AG04449 (cell line): ENCODE results near the gene GGCT.
"Not testable (repeated sequence)": the region's sequence is repeated elsewhere in the genome, so short reads cannot be mapped to it uniquely, and the experiment has no call there.

Experiments used
- CTCF ChIA-PET: fragments of 350-600 bp; formaldehyde crosslinking; extraction: SDS; loops from one replicate; lab custom pipeline; 2021; ENCODE audit warnings: antibody characterized with exemption; lab: Yijun Ruan, JAX
- POLR2A ChIA-PET: fragments of 400-600, 350-600 bp; formaldehyde crosslinking; extraction: SDS; loops from one replicate; lab custom pipeline; 2020; ENCODE audit warnings: antibody characterized with exemption, inconsistent platforms; lab: Yijun Ruan, JAX
- DNase-seq: peaks from one replicate; pipeline ENCODE4 v3.0.0-alpha.2; 2010; ENCODE audit warnings: low read depth, low spot score
- H3K4me3 ChIP-seq: 2 replicates; pipeline ENCODE4 v1.5.1; 2011; ENCODE audit warnings: low read depth, mild to moderate bottlenecking, control low read depth, low read length
- CTCF ChIP-seq: IDR thresholded peaks from one replicate; pipeline ENCODE4 v1.5.1; 2011; ENCODE audit warnings: mild to moderate bottlenecking, moderate library complexity, low read length, control low read depth, inconsistent platforms; ENCODE audit not compliant: insufficient read depth; ENCODE audit errors: missing control alignments

GGCT gene

DNA sequence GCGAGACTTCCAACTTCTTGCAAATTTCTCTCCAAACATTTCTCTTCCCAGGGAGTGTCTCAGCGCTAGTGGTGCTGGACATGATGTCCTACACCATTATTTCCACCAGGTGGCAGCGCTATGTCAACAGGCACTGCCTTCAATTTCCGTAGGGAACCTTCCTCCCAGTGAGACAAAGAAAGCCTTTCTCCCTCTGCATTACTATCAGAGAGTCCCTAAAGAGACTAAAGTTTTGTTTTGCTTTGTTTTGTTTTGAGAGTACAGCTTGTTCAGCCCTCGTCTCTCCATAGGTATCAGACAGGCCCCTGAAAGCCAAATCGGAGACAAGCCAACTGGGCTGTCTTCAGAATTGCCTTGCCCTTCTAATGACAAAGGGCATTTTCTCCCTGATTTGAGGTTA lies 44.2 kb upstream of the GGCT start:
- POLR2A ChIA-PET, result no interaction called here
- CTCF ChIA-PET, result interaction anchor here (0.7 to 14.7 kb wide), 18 partner anchors 8 to 394 kb away, joined by 3 to 324 read pairs (median 5); no protein-coding TSS in a partner anchor
- DNase-seq, result no peak
- no peak overlapping the region for H3K4me3 ChIP-seq
- TF ChIP-seq CTCF, result peak; percentile 74

- DNase-seq, result no peak
- no peak for TF ChIP-seq CTCF
- H3K4me3 ChIP-seq, result no peak overlapping the region
- POLR2A ChIA-PET, result no interaction called here
- CTCF ChIA-PET, result interaction anchor here (0.9 to 14.7 kb wide), 8 partner anchors 9 to 194 kb away, joined by 3 to 324 read pairs (median 16); no protein-coding TSS in a partner anchor
Observed at GRCh38 chr7:30546596-30546995, 42.0 kb upstream of the GGCT start.

DNA sequence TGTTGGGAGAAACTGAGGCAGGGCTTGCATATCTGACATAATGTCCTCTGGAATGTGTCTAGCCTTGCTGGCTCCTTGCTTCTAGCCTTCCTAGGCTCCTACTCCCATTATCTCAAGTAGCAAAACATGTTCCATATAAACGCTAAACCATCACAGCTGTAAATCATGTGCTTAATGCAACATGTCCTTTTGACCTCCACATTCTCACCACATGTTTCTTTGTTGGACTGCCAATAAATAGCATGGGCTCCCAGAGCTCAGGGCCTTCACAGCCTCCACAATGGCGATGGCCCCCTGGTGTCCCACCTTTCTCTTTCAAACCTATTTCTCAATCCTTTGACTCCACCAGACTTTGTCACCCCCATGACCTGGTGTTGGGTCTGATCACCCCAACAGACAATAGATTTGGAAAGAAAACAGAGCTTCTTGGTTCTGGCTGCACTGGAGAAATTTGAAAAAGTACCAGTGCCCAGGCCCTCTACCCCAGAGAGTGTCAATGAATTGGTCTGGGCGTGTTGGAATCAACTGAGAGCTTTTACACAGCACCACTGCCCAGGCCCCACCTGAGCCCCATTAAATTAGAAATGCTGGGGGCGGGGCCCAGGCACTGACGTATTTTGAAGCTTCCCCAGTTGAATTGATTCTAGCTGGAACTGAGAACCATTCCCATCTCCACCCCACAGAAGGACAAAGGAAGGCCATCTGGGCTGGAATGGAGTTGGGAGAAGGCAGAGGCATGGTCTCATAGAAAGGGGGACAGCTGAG lies 41.3 kb upstream of the GGCT start:
- no peak for TF ChIP-seq CTCF
- ChIA-PET POLR2A (no interaction called here), CTCF (interaction anchor here (0.7 to 14.7 kb wide), 9 partner anchors 8 to 271 kb away, joined by 3 to 324 read pairs (median 16); no protein-coding TSS in a partner anchor)
- no peak for DNase-seq
- no peak overlapping the region for H3K4me3 ChIP-seq

DNA sequence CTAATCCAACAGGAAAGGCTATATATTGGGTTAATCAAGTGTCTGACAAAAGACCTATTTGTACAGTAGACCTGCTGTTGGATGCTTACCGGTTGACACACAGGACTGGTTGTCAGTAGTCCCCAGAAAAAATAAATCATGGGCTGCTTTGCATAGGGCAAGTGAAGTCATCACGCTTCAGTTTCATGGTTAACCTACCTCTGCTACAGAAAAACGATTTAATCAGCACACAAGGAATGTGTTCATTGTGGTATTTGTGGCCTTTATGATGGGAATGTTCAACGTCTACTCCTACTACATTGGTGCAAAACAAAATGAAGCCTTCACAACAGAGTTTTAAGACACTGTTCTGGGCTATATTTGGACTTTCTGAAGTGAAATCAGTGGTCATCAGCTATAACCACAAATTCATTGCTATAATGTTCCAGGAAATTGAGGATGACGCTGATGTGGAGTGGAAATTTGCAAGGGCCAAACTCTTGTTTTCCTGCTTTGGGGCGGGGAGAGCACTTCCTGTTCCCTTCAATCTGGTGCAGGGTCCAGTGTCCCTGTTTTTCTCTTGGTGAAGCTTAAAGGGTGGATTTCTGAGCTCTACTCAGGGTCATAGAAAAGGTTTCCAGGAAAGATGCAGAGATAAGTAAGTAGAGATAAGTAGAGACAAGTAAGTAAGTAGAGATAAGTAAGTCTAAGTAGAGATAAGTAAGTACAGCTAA lies 39.3 kb upstream of the GGCT start:
- H3K4me3 ChIP-seq, result no peak overlapping the region
- no peak for DNase-seq
- TF ChIP-seq CTCF, result no peak
- ChIA-PET CTCF (interaction anchor here (2.5 to 14.7 kb wide), 3 partner anchors 9 to 22 kb away, joined by 11 to 324 read pairs (median 72); no protein-coding TSS in a partner anchor), POLR2A (interaction anchor here (1.4 kb wide), 1 partner anchor 27 kb away, joined by 3 read pairs; no protein-coding TSS in a partner anchor)

DNA sequence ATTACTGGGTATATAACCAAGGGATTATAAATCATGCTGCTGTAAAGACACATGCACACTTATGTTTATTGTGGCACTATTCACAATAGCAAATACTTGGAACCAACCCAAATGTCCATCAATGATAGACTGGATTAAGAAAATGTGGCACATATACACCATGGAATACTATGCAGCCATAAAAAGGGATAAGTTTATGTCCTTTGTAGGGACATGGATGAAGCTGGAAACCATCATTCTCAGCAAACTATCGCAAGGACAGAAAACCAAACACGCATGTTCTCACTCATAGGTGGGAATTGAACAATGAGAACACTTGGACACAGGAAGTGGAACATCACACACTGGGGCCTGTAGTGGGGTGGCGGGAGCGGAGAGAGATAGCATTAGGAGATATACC lies 38.5 kb upstream of the GGCT start:
- POLR2A ChIA-PET, DNase-seq, H3K4me3 ChIP-seq, CTCF ChIA-PET: not testable (repeated sequence)

- CTCF ChIA-PET, result interaction anchor here (1.2 to 9.8 kb wide), 3 partner anchors 14 to 31 kb away, joined by 4 to 72 read pairs (median 11); no protein-coding TSS in a partner anchor
- DNase-seq, result no peak
- no peak for TF ChIP-seq CTCF
- POLR2A ChIA-PET, result no interaction called here
- H3K4me3 ChIP-seq, result no peak overlapping the region
Observed at GRCh38 chr7:30533886-30534285, 29.3 kb upstream of the GGCT start.
